Adrenal gland (tissue), 12 donors: ENCODE results near the gene SCN1B. TPM values are rescaled to one million over a fixed set of nuclear protein-coding genes. Genes with fewer than 3 reads are reported as not detected.

Source experiments
- DNase-seq, 7 donors: peaks; one replicate each; pipeline ENCODE4 v3.0.0-alpha.2; 2019 to 2020
- H3K27ac ChIP-seq, 5 donors: fragments of 200-600 bp; sonication (generic) in 4 of 5; 1 replicate in 3 of 5; 2 replicates in 2 of 5; pipeline versions ENCODE4 v1.5.1 to v1.8.0; 2016 to 2020; ENCODE audit warnings: mild to moderate bottlenecking in 1 of 5
- H3K27me3 ChIP-seq: fragments of 200-600 bp; 2 replicates; pipeline ENCODE4 v1.8.0; 2021
- H3K36me3 ChIP-seq, 2 donors: fragments of 200-600 bp; replicated peaks in 1 of 2; 1 replicate in 1 of 2; 2 replicates in 1 of 2; pipeline versions ENCODE4 v1.5.1 to v1.8.0; 2018 to 2022
- H3K4me1 ChIP-seq, 2 donors: fragments of 200-600 bp; replicated peaks in 1 of 2; 1 replicate in 1 of 2; 2 replicates in 1 of 2; pipeline versions ENCODE4 v1.5.1 to v1.8.0; 2018 to 2021
- H3K4me3 ChIP-seq, 4 donors: fragments of 200-600 bp; sonication (generic) in 3 of 4; one replicate each; pipeline ENCODE4 v1.5.1; 2016 to 2018
- H3K9me3 ChIP-seq, 3 donors: fragments of 200-600 bp; sonication (generic) in 1 of 3; replicated peaks in 1 of 3; 1 replicate in 2 of 3; 2 replicates in 1 of 3; pipeline versions ENCODE4 v1.5.1 to v1.8.0; 2016 to 2021
- POLR2A ChIP-seq, 2 donors: fragments of 450-650 bp; IDR thresholded peaks; one replicate each; pipeline ENCODE4 v1.6.1; 2017; ENCODE audit warnings: antibody characterized with exemption in 2 of 2, mild to moderate bottlenecking in 2 of 2, moderate library complexity in 1 of 2
- WGBS, 4 donors: extraction: QIAGEN DNeasy Blood & Tissue Kit in 2 of 4; methylation state at CpG; one replicate each; pipeline versions ENCODE4 v1.1.5 to v1.1.7; 2013 to 2017; 5-methylcytosine and 5-hydroxymethylcytosine counted together
- intact Hi-C, 2 donors: fragments of 100-400 bp; cut with DNase I; formaldehyde crosslinking; loops; one replicate each; pipeline versions ENCODE4 v1.14.1 to v1.15.0; 2022 to 2023
- polyA plus RNA-seq, 3 donors: library from polyadenylated mRNA; stranded (reverse); fragments of 200-250 nt in 2 of 3; fragments of 350-450 nt in 1 of 3; fragmentation: Illumina TruSeq in 1 of 3; extraction: RNeasy Lipid Tissue Mini Kit (QIAGEN cat#74804) in 1 of 3; gene quantifications; one replicate each; pipeline ENCODE4 v1.2.3, GENCODE V29; 2013 to 2014
- total RNA-seq, 9 donors: library from RNA; depleted of rRNA in 4 of 9; stranded (reverse); fragments of >200 nt in 4 of 9; fragments of 120-200 nt in 1 of 9; fragmentation: NEBNext Ultra II Directional in 1 of 9; extraction: Animal tissue kit (Norgen Biotek cat#: 25700) in 1 of 9; gene quantifications; one replicate each; pipeline versions ENCODE4 v1.1.0 to v1.2.4, GENCODE V29; 2013 to 2023
- TF ChIP-seq, protein P1 (sequence below), 6 experiments: fragments of 450-650 bp in 4 of 6; fragments of 200-600 bp in 2 of 6; sonication (generic) in 1 of 6; IDR thresholded peaks; 1 replicate in 5 of 6; 2 replicates in 1 of 6; pipeline versions ENCODE4 v1.5.1 to v1.8.0; 2016 to 2021; ENCODE audit warnings: antibody characterized with exemption in 6 of 6, mild to moderate bottlenecking in 2 of 6, moderate library complexity in 1 of 6
- donor health status: healthy with polysubstance abuse.
- donor health status: Bipolar disorder and iron deficiency.
- donor health status: DM: yes; HTN: yes; CAD: no.
- donor health status: DM: no; HTN: no; CAD: no.
- donor health status: DM: no; HTN: no; CAD: no.
- donor health status: DM: yes; HTN: yes; CAD: no.

The SCN1B gene
- total and polyA plus RNA-seq, 12 donors: 0.83 to 34.5 (median 13.8) TPM

DNA sequence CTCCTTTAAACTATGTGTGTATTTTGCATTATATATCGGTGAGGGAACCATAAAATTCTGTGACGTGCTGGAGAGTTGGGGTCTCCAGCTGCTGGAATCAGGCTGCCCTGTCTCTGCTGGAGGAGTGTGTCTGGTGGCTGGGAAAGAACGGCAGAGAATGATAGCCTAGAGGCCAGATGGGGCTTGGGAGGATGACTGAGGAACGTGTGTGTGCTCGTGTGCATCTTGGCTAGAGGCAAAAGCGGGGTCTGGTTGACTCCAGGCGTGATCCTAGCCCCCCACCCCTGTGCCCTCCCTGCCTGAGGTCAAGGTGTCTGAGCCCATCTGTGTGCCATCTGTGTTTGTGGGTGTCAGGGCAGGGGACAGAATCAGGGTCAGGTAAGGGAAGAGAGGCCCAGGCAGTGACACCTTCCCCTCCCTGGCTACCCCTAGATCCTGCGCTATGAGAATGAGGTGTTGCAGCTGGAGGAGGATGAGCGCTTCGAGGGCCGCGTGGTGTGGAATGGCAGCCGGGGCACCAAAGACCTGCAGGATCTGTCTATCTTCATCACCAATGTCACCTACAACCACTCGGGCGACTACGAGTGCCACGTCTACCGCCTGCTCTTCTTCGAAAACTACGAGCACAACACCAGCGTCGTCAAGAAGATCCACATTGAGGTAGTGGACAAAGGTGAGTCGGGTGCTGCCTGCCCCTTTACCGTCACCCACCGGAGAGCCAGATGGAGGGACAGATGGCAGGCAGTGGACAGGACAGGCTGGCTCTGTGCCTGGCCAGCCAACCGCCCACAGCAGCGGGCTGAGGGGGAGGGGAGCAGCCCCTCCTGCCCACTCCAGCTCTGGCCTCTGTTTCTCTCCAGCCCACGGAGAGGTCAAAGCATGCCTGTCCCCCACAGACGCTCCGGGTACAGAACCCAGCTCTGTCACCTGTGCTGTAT is 3.1 kb downstream of the SCN1B start:
- WGBS, 4 donors: 87 to 94% (median 92%) methylated on average over 27 to 30 of the region's 30 CpGs
- no peak for TF ChIP-seq POLR2A (IDR thresholded peaks at IDR 0.05)
- TF ChIP-seq, protein P1, sequence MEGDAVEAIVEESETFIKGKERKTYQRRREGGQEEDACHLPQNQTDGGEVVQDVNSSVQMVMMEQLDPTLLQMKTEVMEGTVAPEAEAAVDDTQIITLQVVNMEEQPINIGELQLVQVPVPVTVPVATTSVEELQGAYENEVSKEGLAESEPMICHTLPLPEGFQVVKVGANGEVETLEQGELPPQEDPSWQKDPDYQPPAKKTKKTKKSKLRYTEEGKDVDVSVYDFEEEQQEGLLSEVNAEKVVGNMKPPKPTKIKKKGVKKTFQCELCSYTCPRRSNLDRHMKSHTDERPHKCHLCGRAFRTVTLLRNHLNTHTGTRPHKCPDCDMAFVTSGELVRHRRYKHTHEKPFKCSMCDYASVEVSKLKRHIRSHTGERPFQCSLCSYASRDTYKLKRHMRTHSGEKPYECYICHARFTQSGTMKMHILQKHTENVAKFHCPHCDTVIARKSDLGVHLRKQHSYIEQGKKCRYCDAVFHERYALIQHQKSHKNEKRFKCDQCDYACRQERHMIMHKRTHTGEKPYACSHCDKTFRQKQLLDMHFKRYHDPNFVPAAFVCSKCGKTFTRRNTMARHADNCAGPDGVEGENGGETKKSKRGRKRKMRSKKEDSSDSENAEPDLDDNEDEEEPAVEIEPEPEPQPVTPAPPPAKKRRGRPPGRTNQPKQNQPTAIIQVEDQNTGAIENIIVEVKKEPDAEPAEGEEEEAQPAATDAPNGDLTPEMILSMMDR (IDR thresholded peaks at IDR 0.05): no peak
- H3K27ac ChIP-seq: no peak overlapping the region
- no peak overlapping the region for H3K4me3 ChIP-seq
- intact Hi-C loops: no loop called here
- peaks cover 8 to 16% of the 10 kb centered on the region in 2 donors for H3K4me1 ChIP-seq
- H3K9me3 ChIP-seq: no peaks in the 10 kb centered on the region
- H3K36me3 ChIP-seq: no peaks in the 10 kb centered on the region
- H3K27me3 ChIP-seq: no peaks in the 10 kb centered on the region
- no peak for DNase-seq

DNA sequence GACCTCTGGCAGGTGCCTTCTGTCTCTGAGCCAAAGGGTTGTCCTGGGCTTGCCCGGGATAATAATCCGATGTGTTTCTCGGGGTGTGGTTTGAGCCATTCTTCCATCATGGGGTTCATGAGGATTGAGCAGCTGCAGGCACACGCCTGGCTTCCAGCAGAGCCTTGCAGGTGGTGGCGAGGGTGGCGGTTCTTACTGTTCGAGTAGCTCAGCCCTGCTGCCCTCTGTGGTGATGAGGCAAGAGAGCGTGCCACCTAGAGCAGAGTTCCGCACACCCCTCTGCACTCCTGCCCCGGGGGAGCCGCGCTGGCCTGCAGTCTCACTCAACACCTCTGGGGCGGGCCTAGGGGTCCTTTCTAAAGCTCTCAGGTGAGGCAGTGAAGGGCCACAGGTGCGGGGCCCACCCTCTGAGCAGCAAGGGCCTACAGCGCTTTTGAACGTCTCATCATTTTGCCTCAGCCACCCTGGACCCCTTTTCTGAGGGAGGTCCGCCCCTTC is 3.8 kb downstream of the SCN1B start:
- DNase-seq: no peak
- Histone ChIP-seq H3K27ac (no peak overlapping the region), H3K27me3 (no peaks in the 10 kb centered on the region), H3K9me3 (no peaks in the 10 kb centered on the region), H3K4me3 (no peak overlapping the region), H3K4me1 (peaks cover 8 to 23% of the 10 kb centered on the region in 2 donors), H3K36me3 (no peaks in the 10 kb centered on the region)
- TF ChIP-seq, protein P1 (IDR thresholded peaks at IDR 0.05): no peak
- whole genome bisulfite sequencing, 4 donors: 90 to 100% (median 94%) methylated on average over 1 to 17 of the region's 17 CpGs
- intact Hi-C loops: no loop called here

DNA sequence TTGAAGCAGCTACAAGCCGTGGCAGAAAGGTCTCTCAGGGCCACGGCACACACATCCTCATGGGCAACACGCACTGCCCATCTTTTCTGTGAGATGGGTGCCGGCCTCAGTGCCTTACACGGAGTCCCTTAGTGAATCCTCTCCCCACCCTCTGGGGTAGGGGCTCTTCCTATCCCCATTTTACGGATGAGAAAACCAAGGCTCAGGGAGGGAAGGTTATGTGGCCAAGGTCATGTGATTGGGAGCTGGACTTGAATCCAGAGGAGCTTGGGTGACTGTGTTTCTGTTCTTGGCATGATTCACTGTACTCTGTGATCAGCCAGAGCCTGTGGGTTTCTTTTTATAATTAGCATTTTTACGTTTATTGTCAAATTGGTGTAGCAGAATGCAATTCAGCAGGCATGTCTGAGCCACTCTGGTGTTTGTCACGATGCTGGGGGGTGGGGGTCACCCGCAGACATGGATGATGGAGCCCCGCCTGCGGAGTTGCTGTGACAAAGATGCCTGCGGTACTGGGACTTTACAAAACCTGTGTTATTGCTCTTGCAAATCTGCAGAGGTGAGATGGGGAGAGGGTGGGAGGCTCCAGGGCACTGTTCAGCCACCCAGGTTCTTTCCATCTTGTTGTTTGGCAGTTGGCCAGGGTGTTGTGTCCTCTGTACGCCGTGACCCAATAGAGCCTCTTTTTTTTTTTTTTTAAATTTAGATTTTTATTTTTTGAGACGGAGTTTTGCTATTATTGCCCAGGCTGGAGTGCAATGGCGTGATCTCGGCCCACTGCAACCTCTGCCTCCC is 4.5 kb downstream of the SCN1B start:
- H3K36me3 ChIP-seq: no peaks in the 10 kb centered on the region
- H3K4me1 ChIP-seq: peaks cover 6 to 21% of the 10 kb centered on the region in 2 donors
- intact Hi-C loops: no loop called here
- H3K27ac ChIP-seq: no peak overlapping the region
- no peak for TF ChIP-seq POLR2A (IDR thresholded peaks at IDR 0.05)
- TF ChIP-seq, protein P1 (IDR thresholded peaks at IDR 0.05): no peak
- no peak overlapping the region for H3K4me3 ChIP-seq
- no peaks in the 10 kb centered on the region for H3K27me3 ChIP-seq
- no peak for DNase-seq
- WGBS, 4 donors: 88 to 91% (median 89%) methylated on average over 17 of the region's 17 CpGs
- H3K9me3 ChIP-seq: no peaks in the 10 kb centered on the region
